GM12878 (cell line): ENCODE data around the gene CDC42EP3. TPM values are rescaled to one million over a fixed set of nuclear protein-coding genes. Genes with fewer than 3 reads are reported as not detected.

Experiments
- ATAC-seq: fragments of 200-7000 bp; cut with Tn5 transposase; 3 replicates; pipeline ENCODE4 v1.9.1; 2020; ENCODE audit warnings: mild to moderate bottlenecking, moderate library complexity
- BruUV-seq: library from RNA; stranded (reverse); fragments of 400-500 nt; replicated peaks from 2 replicates; lab custom pipeline; 2021; lab: Mats Ljungman, UMichigan
- CTCF ChIA-PET: fragments of 300-600 bp; sonication (Branson Sonifier 250); formaldehyde crosslinking; extraction: SDS; loops from one replicate; lab custom pipeline; 2021; ENCODE audit warnings: inconsistent platforms; lab: Yijun Ruan, JAX
- POLR2A ChIA-PET: fragments of 350-600 bp; formaldehyde crosslinking; extraction: SDS; loops from one replicate; lab custom pipeline; 2021; ENCODE audit warnings: inconsistent platforms; lab: Charles Lee
- RAD21 ChIA-PET: fragments of 300-600 bp; sonication (Branson Sonifier 250); formaldehyde crosslinking; loops from one replicate; lab custom pipeline; 2023; ENCODE audit warnings: antibody characterized with exemption; ENCODE audit not compliant: unreplicated experiment; lab: Charles Lee
- SMC1A ChIA-PET: fragments of 300-600 bp; sonication (Branson Sonifier 250); formaldehyde crosslinking; loops from one replicate; lab custom pipeline; 2023; ENCODE audit not compliant: unreplicated experiment, uncharacterized antibody; lab: Charles Lee
- DNase-seq: peaks from one replicate; pipeline ENCODE4 v3.0.0-alpha.2; 2011; ENCODE audit warnings: low read depth, low spot score
- FAIRE-seq: peaks from 3 replicates; lab custom pipeline; 2011; peaks lifted over from hg19 to GRCh38; lab: Jason Lieb, UNC
- H2AFZ ChIP-seq: 2 replicates; pipeline ENCODE4 v1.6.0; 2011; ENCODE audit warnings: low read depth, low read length, control low read depth; ENCODE audit not compliant: control insufficient read depth
- H3K27ac ChIP-seq: 2 replicates; pipeline ENCODE4 v1.5.1; 2011; ENCODE audit warnings: control low read depth; ENCODE audit not compliant: control insufficient read depth, insufficient read depth
- H3K27me3 ChIP-seq, 2 experiments: replicated peaks in 1 of 2; 2 replicates each; pipeline versions ENCODE4 v1.6.0 to v1.6.1; 2011; ENCODE audit warnings: low read length in 1 of 2; ENCODE audit not compliant: control insufficient read depth in 2 of 2, insufficient read depth in 2 of 2
- H3K36me3 ChIP-seq, 2 experiments: 2 replicates each; pipeline ENCODE4 v1.5.1; 2011; ENCODE audit warnings: low read length in 1 of 2; ENCODE audit not compliant: control insufficient read depth in 2 of 2, insufficient read depth in 2 of 2
- H3K4me1 ChIP-seq: 2 replicates; pipeline ENCODE4 v1.6.1; 2011; ENCODE audit warnings: mild to moderate bottlenecking, low read length, moderate library complexity, mixed read lengths; ENCODE audit not compliant: control insufficient read depth, insufficient read depth
- H3K4me2 ChIP-seq: 2 replicates; pipeline ENCODE4 v1.6.0; 2011; ENCODE audit warnings: control low read depth; ENCODE audit not compliant: control insufficient read depth, insufficient read depth
- H3K4me3 ChIP-seq: fragments of 200-600 bp; sonication (generic); 2 replicates; pipeline ENCODE4 v1.5.1; 2016
- H3K79me2 ChIP-seq: 2 replicates; pipeline ENCODE4 v1.6.0; 2011; ENCODE audit warnings: low read length; ENCODE audit not compliant: control insufficient read depth, insufficient read depth
- H3K9ac ChIP-seq: 2 replicates; pipeline ENCODE4 v1.8.0; 2011; ENCODE audit warnings: low read length, control low read depth, mixed read lengths; ENCODE audit not compliant: control insufficient read depth, insufficient read depth
- H3K9me3 ChIP-seq: replicated peaks from 3 replicates; pipeline ENCODE4 v1.5.1; 2011; ENCODE audit warnings: mild to moderate bottlenecking, low read length; ENCODE audit not compliant: control insufficient read depth, insufficient read depth
- H4K20me1 ChIP-seq: 2 replicates; pipeline ENCODE4 v1.6.0; 2011; ENCODE audit not compliant: control insufficient read depth, insufficient read depth
- ATF7 ChIP-seq: fragments of 450-650 bp; IDR thresholded peaks from 2 replicates; pipeline ENCODE4 v1.6.1; 2016; ENCODE audit warnings: low read depth, mild to moderate bottlenecking
- BHLHE40 ChIP-seq, 2 experiments: fragments of 450-650 bp in 1 of 2; IDR thresholded peaks; 2 replicates each; pipeline ENCODE4 v1.6.1; 2011 to 2017; ENCODE audit warnings: low read depth in 2 of 2, borderline replicate concordance in 1 of 2, improper control_type of control experiment in 1 of 2, low read length in 1 of 2, mild to moderate bottlenecking in 1 of 2
- CBX5 ChIP-seq: sonication (generic); IDR thresholded peaks from 2 replicates; pipeline ENCODE4 v1.6.1; 2016; ENCODE audit warnings: low read depth, moderate library complexity, mild to moderate bottlenecking, inconsistent platforms
- CEBPB ChIP-seq, 2 experiments: fragments of 150-350 bp in 1 of 2; IDR thresholded peaks; 2 replicates each; pipeline ENCODE4 v1.6.1; 2012 to 2014; ENCODE audit warnings: low read depth in 2 of 2, low read length in 2 of 2, borderline replicate concordance in 1 of 2, inconsistent platforms in 1 of 2
- CREB1 ChIP-seq: IDR thresholded peaks from 2 replicates; pipeline ENCODE4 v1.6.1; 2012; ENCODE audit warnings: low read depth, mild to moderate bottlenecking, inconsistent platforms
- ETV6 ChIP-seq, 2 experiments: fragments of 450-650 bp in 1 of 2; IDR thresholded peaks in 1 of 2; conservative IDR thresholded peaks in 1 of 2; 2 replicates each; pipeline ENCODE4 v1.6.1; 2014; ENCODE audit warnings: antibody characterized with exemption in 1 of 2, borderline replicate concordance in 1 of 2, low read depth in 1 of 2, mild to moderate bottlenecking in 1 of 2, moderate library complexity in 1 of 2
- IKZF1 ChIP-seq: fragments of 450-650 bp; conservative IDR thresholded peaks from 2 replicates; pipeline ENCODE4 v1.6.1; 2017; ENCODE audit warnings: antibody characterized with exemption, mild to moderate bottlenecking
- JUNB ChIP-seq: IDR thresholded peaks from 2 replicates; pipeline ENCODE4 v1.6.1; 2016; ENCODE audit warnings: antibody characterized with exemption, mild to moderate bottlenecking
- KDM1A ChIP-seq: fragments of 200-600 bp; sonication (generic); IDR thresholded peaks from 2 replicates; pipeline ENCODE4 v1.6.1; 2016; ENCODE audit warnings: borderline replicate concordance
- MEF2B ChIP-seq: fragments of 450-650 bp; IDR thresholded peaks from 2 replicates; pipeline ENCODE4 v1.6.1; 2018; ENCODE audit warnings: mild to moderate bottlenecking, moderate library complexity; ENCODE audit not compliant: partially characterized antibody, poor library complexity, severe bottlenecking
- MXI1 ChIP-seq: fragments of 150-350 bp; IDR thresholded peaks from 2 replicates; pipeline ENCODE4 v1.6.1; 2011; ENCODE audit warnings: low read depth, mild to moderate bottlenecking, inconsistent platforms, low read length, improper control_type of control experiment
- NFIC ChIP-seq: IDR thresholded peaks from 2 replicates; pipeline ENCODE4 v1.6.1; 2012; ENCODE audit warnings: low read depth, mild to moderate bottlenecking, inconsistent platforms, low read length, moderate library complexity
- PML ChIP-seq: IDR thresholded peaks from 2 replicates; pipeline ENCODE4 v1.6.1; 2012; ENCODE audit warnings: low read length, inconsistent platforms
- POU2F2 ChIP-seq: IDR thresholded peaks from 3 replicates; pipeline ENCODE4 v1.6.1; 2011; ENCODE audit warnings: low read depth, mild to moderate bottlenecking, low read length, borderline replicate concordance
- RCOR1 ChIP-seq: conservative IDR thresholded peaks from 2 replicates; pipeline ENCODE4 v1.6.1; 2012; ENCODE audit warnings: low read depth, low read length, improper control_type of control experiment
- RUNX3 ChIP-seq: IDR thresholded peaks from 2 replicates; pipeline ENCODE4 v1.6.1; 2012; ENCODE audit warnings: low read length, inconsistent platforms
- SMAD1 ChIP-seq: fragments of 450-650 bp; IDR thresholded peaks from 2 replicates; pipeline ENCODE4 v1.6.1; 2018; ENCODE audit warnings: mild to moderate bottlenecking, low read depth; ENCODE audit not compliant: partially characterized antibody
- SUZ12 ChIP-seq: fragments of 200-600 bp; sonication (generic); IDR thresholded peaks from one replicate; pipeline ENCODE4 v1.6.1; 2018; ENCODE audit warnings: antibody characterized with exemption, mild to moderate bottlenecking; ENCODE audit not compliant: unreplicated experiment
- TCF12 ChIP-seq: IDR thresholded peaks from 2 replicates; pipeline ENCODE4 v1.6.1; 2011; ENCODE audit warnings: low read depth, mild to moderate bottlenecking, low read length
- TCF3 ChIP-seq: IDR thresholded peaks from 2 replicates; pipeline ENCODE4 v1.6.1; 2012; ENCODE audit warnings: low read depth, mild to moderate bottlenecking, low read length, borderline replicate concordance; ENCODE audit not compliant: insufficient read depth
- WGBS: methylation state at CpG from one replicate; pipeline ENCODE4 v1.1.6; 2016; ENCODE audit warnings: low lambda C conversion rate; ENCODE audit not compliant: insufficient replicate concordance, insufficient coverage; ENCODE audit errors: missing lambda C conversion rate; 5-methylcytosine and 5-hydroxymethylcytosine counted together
- in situ Hi-C: fragments of 300-500 bp; cut with MboI; formaldehyde crosslinking; loops from 9 replicates; pipeline ENCODE4 v1.14.3; 2018; ENCODE audit warnings: mixed read lengths
- intact Hi-C: fragments of 100-400 bp; cut with micrococcal nuclease; formaldehyde crosslinking; loops from one replicate; pipeline ENCODE4 v1.14.2; 2022; ENCODE audit not compliant: unreplicated experiment
- polyA plus RNA-seq, 11 experiments: library from polyadenylated mRNA; depleted of rRNA in 4 of 11; unstranded in 6 of 11; stranded (reverse) in 5 of 11; fragments of >200 nt; fragmentation: Nextera tagmentation in 4 of 11; fragmentation: Illumina TruSeq in 1 of 11; extraction: Ambion mirVana in 4 of 11; extraction: Trizol in 1 of 11; gene quantifications; 1 replicate in 1 of 11; 2 replicates in 10 of 11; pipeline versions ENCODE4 v1.2.1 to v1.2.3, GENCODE V29; 2011 to 2016; ENCODE audit warnings: inconsistent platforms in 2 of 11, missing spikeins in 2 of 11, low read depth in 1 of 11
- total RNA-seq, 4 experiments: library from RNA; depleted of rRNA in 3 of 4; stranded (reverse); fragments of >200 nt in 3 of 4; fragmentation: Illumina TruSeq in 1 of 4; extraction: Trizol in 1 of 4; gene quantifications; 2 replicates each; pipeline versions ENCODE4 v1.2.1 to v1.2.3, GENCODE V29; 2013 to 2021
- TF ChIP-seq, protein P1 (sequence below): IDR thresholded peaks from 2 replicates; pipeline ENCODE4 v1.6.1; 2012; ENCODE audit warnings: low read depth, low read length, improper control_type of control experiment

Gene CDC42EP3
- total and polyA plus RNA-seq, 10 of the 15 experiments (the other 5 are each of a cell fraction or from before 2014, with no cell fraction given) = 11.8 to 86.9 (median 52.9) TPM

DNA sequence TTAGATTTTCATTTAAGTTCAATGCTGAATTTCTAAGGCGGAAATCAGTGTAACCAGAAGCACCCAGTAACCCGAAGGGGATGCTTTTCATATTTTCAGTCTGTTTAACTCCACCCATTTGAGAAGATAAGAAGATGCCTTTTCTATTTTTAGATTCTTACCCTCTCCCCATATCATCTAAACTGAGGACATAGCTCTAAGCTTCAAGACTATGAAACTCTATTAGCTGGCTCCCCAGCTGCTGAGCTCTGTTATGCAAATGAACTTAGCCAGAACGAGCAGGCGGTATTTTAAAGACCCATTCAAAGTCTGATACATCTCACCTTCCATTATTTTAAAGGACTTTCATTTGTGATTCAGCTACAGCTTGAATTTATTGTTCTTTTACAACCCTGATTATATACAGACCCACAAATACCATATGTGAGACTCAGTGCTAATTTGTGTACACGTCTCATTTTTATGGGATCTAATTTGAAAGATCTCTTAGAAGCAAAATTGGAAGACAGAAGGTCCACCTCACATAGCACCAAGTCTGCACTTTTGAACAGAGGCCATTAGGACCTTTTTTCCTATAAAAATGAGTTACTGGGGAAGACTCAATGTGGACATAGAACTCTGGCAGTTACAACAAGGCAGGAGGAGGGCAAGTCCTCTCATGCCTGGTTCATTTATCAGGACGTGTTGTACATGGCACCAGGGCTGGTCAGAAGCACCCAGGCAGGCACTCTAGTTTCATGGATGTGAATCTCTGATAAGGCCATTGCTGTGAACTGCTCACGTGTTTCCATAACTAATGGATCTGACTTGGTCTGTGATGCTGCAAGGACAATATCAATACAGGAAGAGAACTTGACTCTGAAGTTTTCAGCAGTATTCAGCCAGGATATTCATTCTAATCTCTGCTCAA, 16.3 kb downstream of the CDC42EP3 start:
- Histone ChIP-seq H3K9ac (peak overlapping the region; percentile 91), H3K27ac (peak overlapping the region; percentile 99), H2AFZ (no peak overlapping the region), H3K36me3 (peaks cover 4 to 7% of the 10 kb centered on the region in 2 experiments; a peak in 2 of 4 replicates), H3K4me2 (peak overlapping the region; percentile 99), H3K27me3 (no peaks in the 10 kb centered on the region), H3K79me2 (peaks cover 94% of the 10 kb centered on the region), H3K4me1 (peaks cover 69% of the 10 kb centered on the region), H3K4me3 (peak overlapping the region; percentile 75), H4K20me1 (no peaks in the 10 kb centered on the region), H3K9me3 (no peaks in the 10 kb centered on the region)
- POLR2A ChIA-PET = interaction anchor here (0.5 to 8.8 kb wide), 14 partner anchors 12 to 705 kb away, joined by 3 to 171 read pairs (median 4); partner anchors contain the start of gene CDC42EP3
- RAD21 ChIA-PET = interaction anchor here (0.9 to 7.8 kb wide), 25 partner anchors 12 to 280 kb away, joined by 3 to 176 read pairs (median 8); partner anchors contain the start of gene CDC42EP3
- 1% methylated on average over 7 of the region's 7 CpGs for WGBS
- DNase-seq = peak; percentile 87
- intact Hi-C loops = loop anchor here (2.0 to 5.0 kb wide), 3 partner anchors 30 to 222 kb away; no protein-coding TSS in a partner anchor
- CTCF ChIA-PET = interaction anchor here (0.9 to 3.4 kb wide), 15 partner anchors 11 to 241 kb away, joined by 3 to 21 read pairs (median 7); partner anchors contain the start of gene CDC42EP3
- peak; percentile 85 for FAIRE-seq
- SMC1A ChIA-PET = interaction anchor here (0.5 to 9.6 kb wide), 36 partner anchors 11 to 259 kb away, joined by 3 to 246 read pairs (median 6); partner anchors contain the start of gene CDC42EP3
- in situ Hi-C loops = no loop called here
- BruUV-seq = no TSS peak
- peak; percentile 72 for ATAC-seq
- 0 out of 2 replicates have a peak, but pooled peaks have one; percentile 3 for TF ChIP-seq IKZF1
- 0 out of 2 replicates have a peak, but pooled peaks have one; percentile 27 for TF ChIP-seq TCF3
- TF ChIP-seq BHLHE40 (IDR thresholded peaks at IDR 0.05; ENCODE audit: borderline replicate concordance in 1 of 2, low read depth in 2 of 2, low read length in 1 of 2) = 0 out of 4 replicates have a peak, but pooled peaks of 1 of the 2 experiments have one; percentile 31
- 0 out of 4 replicates have a peak, but pooled peaks of 1 of the 2 experiments have one; percentile 36 for TF ChIP-seq ETV6 (conservative IDR thresholded peaks at IDR 0.05 in 1 of 2, IDR thresholded peaks at IDR 0.05 in 1 of 2; ENCODE audit: borderline replicate concordance in 1 of 2, low read depth in 1 of 2)
- TF ChIP-seq ATF7 = peak; percentile 54
- no peak for TF ChIP-seq PML
- TF ChIP-seq JUNB = peak; percentile 16; the same call in 1 of the 2 replicates
- peak; percentile 78 for TF ChIP-seq TCF12
- peak; percentile 41; the same call in 1 of the 2 replicates for TF ChIP-seq RUNX3
- no peak for TF ChIP-seq MXI1
- TF ChIP-seq KDM1A = no peak
- peak; percentile 97 for TF ChIP-seq POU2F2
- TF ChIP-seq RCOR1 = 0 out of 2 replicates have a peak, but pooled peaks have one; percentile 39
- no peak for TF ChIP-seq CEBPB (IDR thresholded peaks at IDR 0.05; ENCODE audit: borderline replicate concordance in 1 of 2, low read depth in 2 of 2, low read length in 2 of 2)
- 0 out of 2 replicates have a peak, but pooled peaks have one; percentile 9 for TF ChIP-seq CREB1
- TF ChIP-seq, protein P1, sequence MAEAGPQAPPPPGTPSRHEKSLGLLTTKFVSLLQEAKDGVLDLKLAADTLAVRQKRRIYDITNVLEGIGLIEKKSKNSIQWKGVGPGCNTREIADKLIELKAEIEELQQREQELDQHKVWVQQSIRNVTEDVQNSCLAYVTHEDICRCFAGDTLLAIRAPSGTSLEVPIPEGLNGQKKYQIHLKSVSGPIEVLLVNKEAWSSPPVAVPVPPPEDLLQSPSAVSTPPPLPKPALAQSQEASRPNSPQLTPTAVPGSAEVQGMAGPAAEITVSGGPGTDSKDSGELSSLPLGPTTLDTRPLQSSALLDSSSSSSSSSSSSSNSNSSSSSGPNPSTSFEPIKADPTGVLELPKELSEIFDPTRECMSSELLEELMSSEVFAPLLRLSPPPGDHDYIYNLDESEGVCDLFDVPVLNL = peak; percentile 79
- no peak for TF ChIP-seq SUZ12
- TF ChIP-seq NFIC = peak; percentile 51
- no peak for TF ChIP-seq SMAD1
- peak; percentile 64 for TF ChIP-seq MEF2B
- peak; percentile 74; the same call in 1 of the 2 replicates for TF ChIP-seq CBX5
